SK-N-SH (cell line): ENCODE measurements around the gene TMEM248. TPM values are rescaled to one million over a fixed set of nuclear protein-coding genes. Genes with fewer than 3 reads are reported as not detected.
"Not testable (repeated sequence)": the region's sequence is repeated elsewhere in the genome, so short reads cannot be mapped to it uniquely, and the experiment has no call there.

ENCODE experiments used
- CTCF ChIA-PET: fragments of 300-600, 350-600 bp; formaldehyde crosslinking; extraction: SDS; loops from one replicate; lab custom pipeline; 2021; lab: Yijun Ruan, JAX
- POLR2A ChIA-PET: fragments of 350-600 bp; sonication (Branson Sonifier 250); formaldehyde crosslinking; extraction: SDS; loops from one replicate; lab custom pipeline; 2020; ENCODE audit warnings: antibody characterized with exemption, inconsistent platforms; lab: Yijun Ruan, JAX
- DNase-seq: peaks from one replicate; pipeline ENCODE4 v3.0.0; 2012
- H2AFZ ChIP-seq: fragments of 200-600 bp; sonication (generic); 2 replicates; pipeline ENCODE4 v1.8.1; 2016; ENCODE audit warnings: antibody characterized with exemption, mild to moderate bottlenecking, low read depth
- H3F3A ChIP-seq: fragments of 200-600 bp; sonication (generic); replicated peaks from 2 replicates; pipeline ENCODE3; 2016; ENCODE audit warnings: antibody characterized with exemption, mild to moderate bottlenecking; ENCODE audit not compliant: insufficient read depth
- H3K27ac ChIP-seq, 2 experiments: fragments of 200-500 bp in 1 of 2; fragments of 200-600 bp in 1 of 2; sonication (Bioruptor generic) in 1 of 2; sonication (generic), shearing (Covaris generic) in 1 of 2; 2 replicates each; pipeline versions ENCODE4 v1.5.1 to v1.6.1; 2014 to 2016; ENCODE audit warnings: low read depth in 2 of 2, inconsistent platforms in 1 of 2, low read length in 1 of 2, mild to moderate bottlenecking in 1 of 2, mixed read lengths in 1 of 2
- H3K27me3 ChIP-seq: fragments of 200-600 bp; sonication (generic), shearing (Covaris generic); 2 replicates; pipeline ENCODE4 v1.6.1; 2016; ENCODE audit warnings: mixed run types; ENCODE audit not compliant: insufficient read depth
- H3K36me3 ChIP-seq, 2 experiments: fragments of 200-500 bp in 1 of 2; fragments of 200-600 bp in 1 of 2; sonication (Bioruptor generic) in 1 of 2; sonication (generic) in 1 of 2; replicated peaks in 1 of 2; 2 replicates each; pipeline versions ENCODE3 to v1.5.1; 2014 to 2016; ENCODE audit warnings: low read length in 1 of 2, mild to moderate bottlenecking in 1 of 2; ENCODE audit not compliant: insufficient read depth in 2 of 2, control insufficient read depth in 1 of 2
- H3K4me1 ChIP-seq, 2 experiments: fragments of 200-500 bp in 1 of 2; fragments of 200-600 bp in 1 of 2; sonication (Bioruptor generic) in 1 of 2; sonication (generic), shearing (Covaris generic) in 1 of 2; 2 replicates each; pipeline versions ENCODE4 v1.5.1 to v1.6.1; 2014 to 2016; ENCODE audit warnings: low read depth in 1 of 2, low read length in 1 of 2, mixed run types in 1 of 2; ENCODE audit not compliant: insufficient read depth in 2 of 2, control insufficient read depth in 1 of 2
- H3K4me2 ChIP-seq: fragments of 200-600 bp; sonication (generic), shearing (Covaris generic); 2 replicates; pipeline ENCODE4 v1.6.1; 2017; ENCODE audit warnings: mixed run types
- H3K4me3 ChIP-seq, 2 experiments: fragments of 200-500 bp in 1 of 2; fragments of 200-600 bp in 1 of 2; sonication (Bioruptor generic) in 1 of 2; sonication (generic), shearing (Covaris generic) in 1 of 2; 2 replicates each; pipeline versions ENCODE4 v1.5.1 to v1.8.1; 2014 to 2016; ENCODE audit warnings: low read depth in 2 of 2, inconsistent platforms in 1 of 2, low read length in 1 of 2, mild to moderate bottlenecking in 1 of 2, mixed read lengths in 1 of 2, moderate library complexity in 1 of 2
- H3K79me2 ChIP-seq: fragments of 200-600 bp; sonication (generic); 2 replicates; pipeline ENCODE4 v1.8.1; 2017; ENCODE audit warnings: mild to moderate bottlenecking; ENCODE audit not compliant: insufficient read depth
- H3K9ac ChIP-seq: fragments of 200-600 bp; sonication (generic); 2 replicates; pipeline ENCODE4 v1.6.1; 2017; ENCODE audit warnings: mixed run types
- H3K9me2 ChIP-seq: fragments of 200-600 bp; sonication (generic); 2 replicates; pipeline ENCODE4 v1.6.1; 2017; ENCODE audit warnings: mixed run types
- H3K9me3 ChIP-seq: fragments of 200-600 bp; sonication (generic); 2 replicates; pipeline ENCODE4 v1.6.1; 2017; ENCODE audit warnings: mixed run types, mild to moderate bottlenecking, moderate library complexity
- H4K20me1 ChIP-seq: fragments of 200-600 bp; sonication (generic); 2 replicates; pipeline ENCODE4 v1.6.1; 2017; ENCODE audit warnings: mild to moderate bottlenecking, mixed run types; ENCODE audit not compliant: insufficient read depth
- ELF1 ChIP-seq: IDR thresholded peaks from 2 replicates; pipeline ENCODE4 v1.4.0; 2012
- FOSL2 ChIP-seq: IDR thresholded peaks from 2 replicates; pipeline ENCODE4 v1.4.0; 2012; ENCODE audit warnings: low read depth, mild to moderate bottlenecking, moderate library complexity, borderline replicate concordance
- GABPA ChIP-seq: IDR thresholded peaks from 2 replicates; pipeline ENCODE4 v1.4.0; 2012; ENCODE audit warnings: low read depth, mild to moderate bottlenecking
- MXI1 ChIP-seq: IDR thresholded peaks from 2 replicates; pipeline ENCODE4 v1.6.1; 2012; ENCODE audit warnings: mild to moderate bottlenecking, low read depth, low read length, improper control_type of control experiment
- POLR2AphosphoS5 ChIP-seq: IDR thresholded peaks from 2 replicates; pipeline ENCODE4 v1.6.1; 2012; ENCODE audit warnings: low read depth, low read length
- RAD21 ChIP-seq: IDR thresholded peaks from 2 replicates; pipeline ENCODE4 v1.6.1; 2012; ENCODE audit warnings: mild to moderate bottlenecking, low read length
- SIN3A ChIP-seq: IDR thresholded peaks from 2 replicates; pipeline ENCODE4 v1.6.1; 2012; ENCODE audit warnings: low read depth, mild to moderate bottlenecking, low read length, moderate library complexity, borderline replicate concordance
- TAF1 ChIP-seq: IDR thresholded peaks from 2 replicates; pipeline ENCODE4 v1.6.1; 2012; ENCODE audit warnings: low read depth, mild to moderate bottlenecking, low read length, moderate library complexity, borderline replicate concordance
- TCF12 ChIP-seq: IDR thresholded peaks from 2 replicates; pipeline ENCODE4 v1.4.0; 2012
- TEAD4 ChIP-seq: IDR thresholded peaks from 2 replicates; pipeline ENCODE4 v1.4.0; 2012; ENCODE audit warnings: mild to moderate bottlenecking, borderline replicate concordance; ENCODE audit not compliant: insufficient read depth
- WGBS: methylation state at CpG from one replicate; pipeline ENCODE4 v1.1.6; 2017; ENCODE audit warnings: low lambda C conversion rate; 5-methylcytosine and 5-hydroxymethylcytosine counted together
- polyA plus RNA-seq, 3 experiments: library from polyadenylated mRNA; depleted of rRNA; stranded (reverse); fragments of >200 nt; gene quantifications; 2 replicates each; pipeline ENCODE4 v1.2.3, GENCODE V29; 2012
- TF ChIP-seq, protein P1 (sequence below): IDR thresholded peaks from 2 replicates; pipeline ENCODE4; 2012
- TF ChIP-seq, protein P2 (sequence below): fragments of 200-600 bp; sonication (generic); IDR thresholded peaks from 2 replicates; pipeline ENCODE4 v1.6.1; 2017; ENCODE audit warnings: antibody characterized with exemption, mild to moderate bottlenecking, moderate library complexity
- TF ChIP-seq, protein P3 (sequence below): IDR thresholded peaks from 2 replicates; pipeline ENCODE4 v1.4.0; 2012; ENCODE audit warnings: low read depth

The TMEM248 gene
- polyA plus RNA-seq, 1 of the 3 experiments (the other 2 are of a cell fraction), result 185 TPM

DNA sequence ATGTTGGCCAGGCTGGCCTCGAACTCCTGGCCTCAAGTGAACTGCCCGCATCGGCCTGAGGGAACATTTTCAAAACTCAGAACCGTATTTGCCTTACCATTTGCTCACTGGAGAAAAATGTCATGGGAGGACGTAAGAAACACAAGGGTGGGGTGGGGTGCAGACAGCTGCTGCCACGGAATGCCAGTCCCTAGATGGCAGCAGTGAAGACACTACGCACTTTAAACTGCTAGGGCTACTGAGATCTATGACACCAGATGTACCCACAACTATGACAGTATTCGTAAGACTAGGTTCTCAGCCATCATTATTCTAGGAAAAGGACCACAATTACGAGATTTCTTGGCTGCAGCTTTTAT is 73.6 kb downstream of the TMEM248 start:
- H3K4me1 ChIP-seq, H3K9me3 ChIP-seq, H4K20me1 ChIP-seq, H3K9me2 ChIP-seq, H3K27me3 ChIP-seq: not testable (repeated sequence)
- WGBS, result under 1% methylated on average over 9 of the region's 9 CpGs
- Histone ChIP-seq H3F3A (peaks cover 26% of the 10 kb centered on the region), H3K36me3 (peaks cover 17 to 35% of the 10 kb centered on the region in 2 experiments), H3K4me2 (peak overlapping the region; percentile 89), H3K9ac (peak overlapping the region; percentile 94), H2AFZ (peak overlapping the region; percentile 76), H3K27ac (peak overlapping the region; percentile 72 to 96), H3K79me2 (peaks cover 49% of the 10 kb centered on the region)
- CTCF ChIA-PET, result interaction anchor here (0.7 to 1.1 kb wide), 3 partner anchors 8 to 31 kb away, joined by 3 to 4 read pairs (median 3); no protein-coding TSS in a partner anchor
- DNase-seq, result peak; percentile 33
- TF ChIP-seq GABPA, result 0 out of 2 replicates have a peak, but pooled peaks have one; percentile 26
- TF ChIP-seq FOSL2, result peak; percentile 9; the same call in 1 of the 2 replicates
- TF ChIP-seq, protein P1, sequence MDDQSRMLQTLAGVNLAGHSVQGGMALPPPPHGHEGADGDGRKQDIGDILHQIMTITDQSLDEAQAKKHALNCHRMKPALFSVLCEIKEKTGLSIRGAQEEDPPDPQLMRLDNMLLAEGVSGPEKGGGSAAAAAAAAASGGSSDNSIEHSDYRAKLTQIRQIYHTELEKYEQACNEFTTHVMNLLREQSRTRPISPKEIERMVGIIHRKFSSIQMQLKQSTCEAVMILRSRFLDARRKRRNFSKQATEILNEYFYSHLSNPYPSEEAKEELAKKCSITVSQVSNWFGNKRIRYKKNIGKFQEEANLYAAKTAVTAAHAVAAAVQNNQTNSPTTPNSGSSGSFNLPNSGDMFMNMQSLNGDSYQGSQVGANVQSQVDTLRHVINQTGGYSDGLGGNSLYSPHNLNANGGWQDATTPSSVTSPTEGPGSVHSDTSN, result peak; percentile 23; the same call in 1 of the 2 replicates
- 0 out of 2 replicates have a peak, but pooled peaks have one; percentile 16 for TF ChIP-seq POLR2AphosphoS5
- peak; percentile 31; the same call in 1 of the 2 replicates for TF ChIP-seq TCF12
- TF ChIP-seq, protein P2, sequence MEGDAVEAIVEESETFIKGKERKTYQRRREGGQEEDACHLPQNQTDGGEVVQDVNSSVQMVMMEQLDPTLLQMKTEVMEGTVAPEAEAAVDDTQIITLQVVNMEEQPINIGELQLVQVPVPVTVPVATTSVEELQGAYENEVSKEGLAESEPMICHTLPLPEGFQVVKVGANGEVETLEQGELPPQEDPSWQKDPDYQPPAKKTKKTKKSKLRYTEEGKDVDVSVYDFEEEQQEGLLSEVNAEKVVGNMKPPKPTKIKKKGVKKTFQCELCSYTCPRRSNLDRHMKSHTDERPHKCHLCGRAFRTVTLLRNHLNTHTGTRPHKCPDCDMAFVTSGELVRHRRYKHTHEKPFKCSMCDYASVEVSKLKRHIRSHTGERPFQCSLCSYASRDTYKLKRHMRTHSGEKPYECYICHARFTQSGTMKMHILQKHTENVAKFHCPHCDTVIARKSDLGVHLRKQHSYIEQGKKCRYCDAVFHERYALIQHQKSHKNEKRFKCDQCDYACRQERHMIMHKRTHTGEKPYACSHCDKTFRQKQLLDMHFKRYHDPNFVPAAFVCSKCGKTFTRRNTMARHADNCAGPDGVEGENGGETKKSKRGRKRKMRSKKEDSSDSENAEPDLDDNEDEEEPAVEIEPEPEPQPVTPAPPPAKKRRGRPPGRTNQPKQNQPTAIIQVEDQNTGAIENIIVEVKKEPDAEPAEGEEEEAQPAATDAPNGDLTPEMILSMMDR, result peak; percentile 72
- TF ChIP-seq MXI1, result peak; percentile 69; the same call in 1 of the 2 replicates
- 0 out of 2 replicates have a peak, but pooled peaks have one; percentile 62 for TF ChIP-seq SIN3A
- TF ChIP-seq RAD21, result peak; percentile 25; the same call in 1 of the 2 replicates
- 0 out of 2 replicates have a peak, but pooled peaks have one; percentile 17 for TF ChIP-seq TAF1
- 0 out of 2 replicates have a peak, but pooled peaks have one; percentile 18 for TF ChIP-seq ELF1
- TF ChIP-seq, protein P3, sequence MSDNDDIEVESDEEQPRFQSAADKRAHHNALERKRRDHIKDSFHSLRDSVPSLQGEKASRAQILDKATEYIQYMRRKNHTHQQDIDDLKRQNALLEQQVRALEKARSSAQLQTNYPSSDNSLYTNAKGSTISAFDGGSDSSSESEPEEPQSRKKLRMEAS, result peak; percentile 72
- peak; percentile 78 for TF ChIP-seq TEAD4
- TF ChIP-seq, all 33 proteins: peak for 13; not testable (repeated sequence) for 20
- POLR2A ChIA-PET, result not testable (repeated sequence)
- H3K4me3 ChIP-seq, result peak overlapping the region; percentile 64 to 97
